ENCODE data around the gene PANK4. TPM values are rescaled to one million over a fixed set of nuclear protein-coding genes. Genes with fewer than 3 reads are reported as not detected.

Gene PANK4
- polyA plus RNA-seq, 1 experiment: 10.9 TPM

- H3K4me3 ChIP-seq (ENCODE audit: low read depth, low read length): no peak overlapping the region
- ChIA-PET CTCF (no interaction called here), POLR2A (no interaction called here)
- H3K27ac ChIP-seq (ENCODE audit: low read depth, low read length): no peak overlapping the region
- TF ChIP-seq CTCF (IDR thresholded peaks at IDR 0.05; ENCODE audit: low read depth, low read length): no peak
- H3K9me3 ChIP-seq (ENCODE audit: control insufficient read depth, insufficient read depth, low read length): no peaks in the 10 kb centered on the region; the same call in 1 of the 2 replicates
- DNase-seq (ENCODE audit: low read depth, low spot score): no peak
- peaks cover 35% of the 10 kb centered on the region for H3K27me3 ChIP-seq (ENCODE audit: control insufficient read depth, insufficient read depth, low read length)
These were observed 2.2 kb upstream of the PANK4 start for GRCh38 chr1:2528611-2528965.

DNA sequence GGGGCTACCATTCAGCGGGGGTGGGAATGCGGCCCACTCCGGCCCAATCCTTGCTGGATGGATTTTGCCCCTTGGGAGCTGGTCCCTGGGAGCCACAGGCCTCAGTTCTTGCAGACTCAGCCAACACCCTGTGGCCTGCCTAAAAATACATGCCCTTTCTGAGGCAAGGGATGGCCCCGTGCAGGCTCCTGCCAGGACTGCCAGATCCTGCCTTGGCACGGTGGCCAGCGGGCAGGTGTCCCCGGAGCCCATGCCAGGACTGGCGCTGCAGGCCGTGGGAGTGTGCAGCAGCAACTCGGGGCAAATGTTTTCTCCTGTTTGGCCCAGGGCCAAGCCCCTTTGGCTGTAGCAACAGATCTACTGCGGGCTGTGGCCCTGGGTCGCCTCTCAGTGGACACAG lies 1.6 kb upstream of the PANK4 start:
- H3K27me3 ChIP-seq (ENCODE audit: control insufficient read depth, insufficient read depth, low read length): peaks cover 35% of the 10 kb centered on the region
- ChIA-PET CTCF (no interaction called here), POLR2A (no interaction called here)
- no peak for TF ChIP-seq CTCF (IDR thresholded peaks at IDR 0.05; ENCODE audit: low read depth, low read length)
- no peak for DNase-seq (ENCODE audit: low read depth, low spot score)
- no peak overlapping the region for H3K4me3 ChIP-seq (ENCODE audit: low read depth, low read length)
- no peak overlapping the region for H3K27ac ChIP-seq (ENCODE audit: low read depth, low read length)
- no peaks in the 10 kb centered on the region; the same call in 1 of the 2 replicates for H3K9me3 ChIP-seq (ENCODE audit: control insufficient read depth, insufficient read depth, low read length)

DNA sequence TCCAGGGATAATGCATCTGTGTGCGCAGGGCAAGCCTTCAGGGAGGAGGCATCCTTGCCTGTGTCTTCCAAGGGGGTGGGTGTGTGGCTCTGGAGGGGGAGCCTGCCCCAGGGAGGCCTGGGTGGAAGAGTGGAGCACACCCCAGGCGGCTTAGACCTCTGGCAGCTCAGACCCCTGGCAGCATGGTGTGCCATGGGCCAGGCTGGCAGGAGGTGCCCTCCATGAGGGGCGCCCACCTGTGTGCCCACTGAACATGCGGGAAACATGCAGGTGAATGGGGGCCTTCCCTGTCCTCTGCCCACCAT lies 1.1 kb upstream of the PANK4 start:
- Histone ChIP-seq H3K27me3 (ENCODE audit: control insufficient read depth, insufficient read depth, low read length) (peaks cover 35% of the 10 kb centered on the region), H3K27ac (ENCODE audit: low read depth, low read length) (no peak overlapping the region), H3K4me3 (ENCODE audit: low read depth, low read length) (no peak overlapping the region), H3K9me3 (ENCODE audit: control insufficient read depth, insufficient read depth, low read length) (no peaks in the 10 kb centered on the region; the same call in 1 of the 2 replicates)
- TF ChIP-seq CTCF (IDR thresholded peaks at IDR 0.05; ENCODE audit: low read depth, low read length): no peak
- DNase-seq (ENCODE audit: low read depth, low spot score): no peak
- CTCF ChIA-PET: no interaction called here
- POLR2A ChIA-PET: no interaction called here

DNA sequence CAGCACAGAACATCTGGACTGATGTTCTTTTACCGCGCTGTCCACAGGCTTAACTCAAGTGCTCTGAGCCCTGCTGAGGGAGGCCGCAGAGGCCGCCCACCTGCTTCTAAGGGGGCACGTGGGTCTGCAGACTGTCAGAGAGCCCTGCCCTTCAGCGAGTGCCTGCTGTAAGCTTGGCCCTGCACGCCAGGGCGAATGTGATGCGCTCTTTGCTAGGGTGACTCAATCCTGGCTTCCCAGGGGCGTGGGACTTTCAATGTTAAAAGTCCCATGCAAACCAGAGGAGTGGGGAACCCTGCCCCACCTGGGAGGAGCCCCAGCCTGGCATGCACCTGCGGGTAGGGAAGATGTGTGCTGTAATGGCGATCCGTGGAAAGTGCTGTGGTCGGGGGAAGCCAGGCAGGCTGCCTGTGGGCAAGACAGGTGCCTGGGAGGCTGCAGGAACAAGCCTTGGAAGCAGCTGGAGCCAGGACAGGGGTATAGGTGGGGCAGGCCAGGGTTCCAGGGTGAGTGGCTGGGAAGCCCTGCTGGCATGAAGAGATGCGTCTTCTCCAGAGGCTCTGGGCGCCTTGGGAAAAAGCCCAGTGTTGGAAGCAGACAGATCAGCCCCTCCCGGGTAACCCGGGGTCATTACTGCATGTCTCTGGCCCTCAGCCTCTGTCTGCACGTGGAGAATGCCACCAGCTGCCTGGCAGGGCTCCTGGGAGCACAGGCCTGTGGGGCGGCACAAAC lies 594 bp upstream of the PANK4 start:
- Histone ChIP-seq H3K9me3 (ENCODE audit: control insufficient read depth, insufficient read depth, low read length) (no peaks in the 10 kb centered on the region; the same call in 1 of the 2 replicates), H3K27ac (ENCODE audit: low read depth, low read length) (no peak overlapping the region), H3K4me3 (ENCODE audit: low read depth, low read length) (peak overlapping the region; percentile 47), H3K27me3 (ENCODE audit: control insufficient read depth, insufficient read depth, low read length) (peaks cover 35% of the 10 kb centered on the region)
- no peak for DNase-seq (ENCODE audit: low read depth, low spot score)
- POLR2A ChIA-PET: interaction anchor here (1.5 kb wide), 1 partner anchor 19 kb away, joined by 6 read pairs; no protein-coding TSS in a partner anchor
- CTCF ChIA-PET: interaction anchor here (1.0 kb wide), 1 partner anchor 352 kb away, joined by 4 read pairs; no protein-coding TSS in a partner anchor
- no peak for TF ChIP-seq CTCF (IDR thresholded peaks at IDR 0.05; ENCODE audit: low read depth, low read length)

DNA sequence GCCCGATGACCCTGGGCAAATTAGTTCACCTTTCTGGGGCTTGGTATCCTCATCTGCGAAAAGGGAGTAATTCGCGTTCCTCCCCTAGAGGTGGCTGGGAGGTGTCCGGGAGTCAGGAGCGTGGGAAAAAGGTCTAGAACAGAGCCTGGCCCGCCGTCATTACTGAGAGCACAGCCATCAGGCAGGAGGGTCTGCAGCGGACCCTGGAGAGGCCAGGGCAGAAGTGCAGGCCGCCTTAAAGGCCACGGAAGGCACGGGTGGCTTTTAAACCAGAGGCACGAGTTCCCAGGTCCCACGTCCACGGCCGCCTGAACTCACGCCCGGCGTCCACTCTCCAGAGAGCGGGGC lies 850 bp downstream of the PANK4 start:
- DNase-seq (ENCODE audit: low read depth, low spot score): no peak
- TF ChIP-seq CTCF (IDR thresholded peaks at IDR 0.05; ENCODE audit: low read depth, low read length): no peak
- CTCF ChIA-PET: interaction anchor here (1.2 kb wide), 1 partner anchor 22 kb away, joined by 3 read pairs; no protein-coding TSS in a partner anchor
- POLR2A ChIA-PET: interaction anchor here (0.6 to 1.3 kb wide), 4 partner anchors 10 to 113 kb away, joined by 3 to 7 read pairs (median 3); no protein-coding TSS in a partner anchor
- Histone ChIP-seq H3K27me3 (ENCODE audit: control insufficient read depth, insufficient read depth, low read length) (peaks cover 20% of the 10 kb centered on the region), H3K4me3 (ENCODE audit: low read depth, low read length) (peak overlapping the region; percentile 86), H3K9me3 (ENCODE audit: control insufficient read depth, insufficient read depth, low read length) (no peaks in the 10 kb centered on the region; the same call in 1 of the 2 replicates), H3K27ac (ENCODE audit: low read depth, low read length) (no peak overlapping the region)
